Panc1 (cell line): ENCODE measurements around the gene SLC39A5. TPM values are rescaled to one million over a fixed set of nuclear protein-coding genes. Genes with fewer than 3 reads are reported as not detected.

ENCODE experiments used
- ATAC-seq: fragments of 200-7000 bp; cut with Tn5 transposase; 2 replicates; pipeline ENCODE4 v1.9.1; 2020; ENCODE audit warnings: mild to moderate bottlenecking, moderate library complexity
- BruUV-seq: library from RNA; stranded (reverse); fragments of 400-500 nt; replicated peaks from 2 replicates; lab custom pipeline; 2021; lab: Mats Ljungman, UMichigan
- CTCF ChIA-PET: fragments of 300-600 bp; sonication (Branson Sonifier 250); formaldehyde crosslinking; loops from one replicate; lab custom pipeline; 2022; ENCODE audit warnings: antibody characterized with exemption; lab: Charles Lee
- POLR2A ChIA-PET: fragments of 300-600 bp; sonication (Branson Sonifier 250); formaldehyde crosslinking; loops from one replicate; lab custom pipeline; 2022; ENCODE audit warnings: antibody characterized with exemption; lab: Charles Lee
- DNase-seq: peaks from one replicate; pipeline ENCODE4 v3.0.0-alpha.2; 2010; ENCODE audit warnings: low read depth, low spot score
- H3K27ac ChIP-seq: 2 replicates; pipeline ENCODE4 v1.5.1; 2011; ENCODE audit warnings: mild to moderate bottlenecking, low read length, inconsistent platforms
- H3K27me3 ChIP-seq: fragments of 200-500 bp; sonication (Bioruptor generic); 2 replicates; pipeline ENCODE4 v1.6.0; 2014; ENCODE audit warnings: low read length, inconsistent platforms; ENCODE audit not compliant: control insufficient read depth, insufficient read depth
- H3K36me3 ChIP-seq: fragments of 200-500 bp; sonication (Bioruptor generic); 2 replicates; pipeline ENCODE4 v1.5.1; 2014; ENCODE audit warnings: inconsistent platforms, mild to moderate bottlenecking, low read length, moderate library complexity; ENCODE audit not compliant: control insufficient read depth, insufficient read depth
- H3K4me1 ChIP-seq: 2 replicates; pipeline ENCODE4 v1.5.1; 2011; ENCODE audit warnings: inconsistent platforms, mild to moderate bottlenecking, low read length, moderate library complexity; ENCODE audit not compliant: control insufficient read depth, insufficient read depth
- H3K4me3 ChIP-seq, 2 experiments: 2 replicates each; pipeline ENCODE4 v1.5.1; 2011 to 2012; ENCODE audit warnings: low read depth in 2 of 2, low read length in 2 of 2, mild to moderate bottlenecking in 2 of 2, inconsistent platforms in 1 of 2, moderate library complexity in 1 of 2
- H3K9me3 ChIP-seq: fragments of 200-500 bp; sonication (Bioruptor generic); 2 replicates; pipeline ENCODE4 v1.5.1; 2014; ENCODE audit warnings: low read depth, mild to moderate bottlenecking, inconsistent platforms, low read length, moderate library complexity; ENCODE audit not compliant: control insufficient read depth, insufficient read depth
- CTCF ChIP-seq: fragments of 450-650 bp; IDR thresholded peaks from 2 replicates; pipeline ENCODE4 v1.5.1; 2017; ENCODE audit warnings: mild to moderate bottlenecking
- POLR2AphosphoS5 ChIP-seq: IDR thresholded peaks from 2 replicates; pipeline ENCODE4 v1.6.1; 2012; ENCODE audit warnings: mild to moderate bottlenecking, low read depth, low read length, moderate library complexity
- SIN3A ChIP-seq: IDR thresholded peaks from 2 replicates; pipeline ENCODE4 v1.6.1; 2012; ENCODE audit warnings: low read depth, mild to moderate bottlenecking, low read length, moderate library complexity, borderline replicate concordance; ENCODE audit not compliant: insufficient read depth
- TCF7L2 ChIP-seq: IDR thresholded peaks from 2 replicates; pipeline ENCODE4 v1.6.1; 2011; ENCODE audit warnings: mild to moderate bottlenecking, low read depth, low read length, inconsistent platforms
- in situ Hi-C: cut with HindIII; loops from 2 replicates; pipeline ENCODE4 v1.10.0; 2016; ENCODE audit warnings: low sequenced_read_pairs, low pct_unique_long_range_greater_than_20kb
- intact Hi-C: fragments of 100-400 bp; cut with micrococcal nuclease; formaldehyde crosslinking; loops from one replicate; pipeline ENCODE4 v1.10.0; 2022; ENCODE audit not compliant: unreplicated experiment
- total RNA-seq: library from RNA; stranded (reverse); gene quantifications from one replicate; pipeline ENCODE4 v1.2.1, GENCODE V29; 2021; ENCODE audit not compliant: unreplicated experiment
- TF ChIP-seq, protein P1 (sequence below), 2 experiments: IDR thresholded peaks; 2 replicates each; pipeline ENCODE4 v1.6.1; 2011 to 2012; ENCODE audit warnings: low read depth in 2 of 2, control low read depth in 1 of 2, low read length in 1 of 2, mild to moderate bottlenecking in 1 of 2, moderate library complexity in 1 of 2; ENCODE audit not compliant: insufficient read depth in 1 of 2

The SLC39A5 gene
- total RNA-seq, 1 experiment from 2014 or later, result 0.23 TPM

- ChIA-PET POLR2A (no interaction called here), CTCF (no interaction called here)
- H3K27me3 ChIP-seq, result no peaks in the 10 kb centered on the region
- H3K36me3 ChIP-seq, result peaks cover 10% of the 10 kb centered on the region
- DNase-seq (no peak), ATAC-seq (no peak)
- in situ Hi-C loops (no loop called here), intact Hi-C loops (no loop called here)
- H3K4me1 ChIP-seq, result no peaks in the 10 kb centered on the region
- BruUV-seq, result no TSS peak
- no peak overlapping the region for H3K4me3 ChIP-seq
- H3K27ac ChIP-seq, result no peak overlapping the region
- TF ChIP-seq TCF7L2 (no peak), POLR2AphosphoS5 (no peak), CTCF (no peak), SIN3A (no peak)
- TF ChIP-seq, protein P1, sequence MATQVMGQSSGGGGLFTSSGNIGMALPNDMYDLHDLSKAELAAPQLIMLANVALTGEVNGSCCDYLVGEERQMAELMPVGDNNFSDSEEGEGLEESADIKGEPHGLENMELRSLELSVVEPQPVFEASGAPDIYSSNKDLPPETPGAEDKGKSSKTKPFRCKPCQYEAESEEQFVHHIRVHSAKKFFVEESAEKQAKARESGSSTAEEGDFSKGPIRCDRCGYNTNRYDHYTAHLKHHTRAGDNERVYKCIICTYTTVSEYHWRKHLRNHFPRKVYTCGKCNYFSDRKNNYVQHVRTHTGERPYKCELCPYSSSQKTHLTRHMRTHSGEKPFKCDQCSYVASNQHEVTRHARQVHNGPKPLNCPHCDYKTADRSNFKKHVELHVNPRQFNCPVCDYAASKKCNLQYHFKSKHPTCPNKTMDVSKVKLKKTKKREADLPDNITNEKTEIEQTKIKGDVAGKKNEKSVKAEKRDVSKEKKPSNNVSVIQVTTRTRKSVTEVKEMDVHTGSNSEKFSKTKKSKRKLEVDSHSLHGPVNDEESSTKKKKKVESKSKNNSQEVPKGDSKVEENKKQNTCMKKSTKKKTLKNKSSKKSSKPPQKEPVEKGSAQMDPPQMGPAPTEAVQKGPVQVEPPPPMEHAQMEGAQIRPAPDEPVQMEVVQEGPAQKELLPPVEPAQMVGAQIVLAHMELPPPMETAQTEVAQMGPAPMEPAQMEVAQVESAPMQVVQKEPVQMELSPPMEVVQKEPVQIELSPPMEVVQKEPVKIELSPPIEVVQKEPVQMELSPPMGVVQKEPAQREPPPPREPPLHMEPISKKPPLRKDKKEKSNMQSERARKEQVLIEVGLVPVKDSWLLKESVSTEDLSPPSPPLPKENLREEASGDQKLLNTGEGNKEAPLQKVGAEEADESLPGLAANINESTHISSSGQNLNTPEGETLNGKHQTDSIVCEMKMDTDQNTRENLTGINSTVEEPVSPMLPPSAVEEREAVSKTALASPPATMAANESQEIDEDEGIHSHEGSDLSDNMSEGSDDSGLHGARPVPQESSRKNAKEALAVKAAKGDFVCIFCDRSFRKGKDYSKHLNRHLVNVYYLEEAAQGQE (IDR thresholded peaks at IDR 0.05; ENCODE audit: insufficient read depth in 1 of 2, low read depth in 2 of 2, low read length in 1 of 2), result no peak
- H3K9me3 ChIP-seq, result no peaks in the 10 kb centered on the region
Observed at GRCh38 chr12:56243731-56244181, 13.9 kb downstream of the SLC39A5 start.

GRCh38 chr12:56244494-56244893 is 14.6 kb downstream of the SLC39A5 start:
- Histone ChIP-seq H3K36me3 (peaks cover 14% of the 10 kb centered on the region), H3K27me3 (no peaks in the 10 kb centered on the region), H3K27ac (no peak overlapping the region), H3K4me3 (no peak overlapping the region), H3K4me1 (no peaks in the 10 kb centered on the region), H3K9me3 (no peaks in the 10 kb centered on the region)
- CTCF ChIA-PET, result interaction anchor here (0.5 kb wide), 1 partner anchor 36 kb away, joined by 3 read pairs; no protein-coding TSS in a partner anchor
- intact Hi-C loops (no loop called here), in situ Hi-C loops (no loop called here)
- TF ChIP-seq POLR2AphosphoS5 (no peak), TCF7L2 (no peak), SIN3A (no peak), CTCF (no peak)
- TF ChIP-seq, protein P1 (IDR thresholded peaks at IDR 0.05; ENCODE audit: insufficient read depth in 1 of 2, low read depth in 2 of 2, low read length in 1 of 2), result no peak
- BruUV-seq, result no TSS peak
- no peak for DNase-seq
- POLR2A ChIA-PET, result no interaction called here
- no peak for ATAC-seq
